HG03457 (cell line): ENCODE results near the gene GPR37.

ENCODE experiments used
- ATAC-seq: cut with Tn5 transposase; IDR thresholded peaks from one replicate; pipeline ENCODE4 v1.9.1; 2021; ENCODE audit warnings: moderate number of reproducible peaks; ENCODE audit not compliant: unreplicated experiment

GPR37 gene

DNA sequence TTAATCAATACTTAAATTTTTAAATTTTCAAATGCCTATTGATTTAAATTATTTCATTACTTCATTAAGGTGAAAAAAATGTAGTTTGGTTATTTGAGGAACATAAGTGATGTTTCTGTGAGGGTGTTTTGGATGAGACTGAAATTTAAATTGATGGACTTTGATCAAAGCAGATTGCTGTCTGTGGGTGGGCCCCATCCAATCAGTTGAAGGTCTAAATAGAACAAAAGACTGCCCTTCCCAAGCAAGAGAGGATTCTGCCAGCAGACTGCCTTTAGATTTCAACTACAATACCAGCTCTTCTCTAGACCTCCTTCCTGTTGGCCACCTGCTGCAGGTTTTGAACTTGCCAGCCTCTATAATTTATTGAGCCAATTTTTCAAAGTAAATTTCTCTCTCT is 14.5 kb upstream of the GPR37 start:
- no peak for ATAC-seq

DNA sequence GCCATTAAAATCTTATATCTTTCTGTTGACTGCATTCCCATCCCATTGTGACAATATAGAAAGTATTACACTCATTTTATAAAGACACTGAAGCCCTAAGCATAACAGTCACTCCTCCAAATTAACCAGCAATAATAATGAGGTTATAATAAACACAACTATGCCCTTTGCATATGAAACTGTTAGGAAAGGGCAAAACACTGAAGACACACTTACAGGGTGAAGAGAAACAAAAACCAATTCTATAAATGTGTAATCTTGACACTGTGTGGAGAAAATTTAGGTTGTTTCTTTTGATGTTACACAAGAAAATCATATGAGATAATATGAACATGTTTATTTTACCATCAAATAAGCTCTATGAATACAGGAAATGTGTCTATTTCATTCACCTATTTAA is 14.0 kb upstream of the GPR37 start:
- ATAC-seq: no peak

GRCh38 chr7:124779194-124779593 is 13.6 kb upstream of the GPR37 start:
- ATAC-seq: no peak

- no peak for ATAC-seq
Observed at GRCh38 chr7:124777268-124777667, 11.7 kb upstream of the GPR37 start.

- ATAC-seq: no peak
Observed at GRCh38 chr7:124776153-124776552, 10.6 kb upstream of the GPR37 start.

- ATAC-seq: no peak
Observed at GRCh38 chr7:124775422-124775821, 9.8 kb upstream of the GPR37 start.

- no peak for ATAC-seq
Observed at GRCh38 chr7:124773938-124774337, 8.3 kb upstream of the GPR37 start.

GRCh38 chr7:124773339-124773738 is 7.7 kb upstream of the GPR37 start:
- no peak for ATAC-seq

DNA sequence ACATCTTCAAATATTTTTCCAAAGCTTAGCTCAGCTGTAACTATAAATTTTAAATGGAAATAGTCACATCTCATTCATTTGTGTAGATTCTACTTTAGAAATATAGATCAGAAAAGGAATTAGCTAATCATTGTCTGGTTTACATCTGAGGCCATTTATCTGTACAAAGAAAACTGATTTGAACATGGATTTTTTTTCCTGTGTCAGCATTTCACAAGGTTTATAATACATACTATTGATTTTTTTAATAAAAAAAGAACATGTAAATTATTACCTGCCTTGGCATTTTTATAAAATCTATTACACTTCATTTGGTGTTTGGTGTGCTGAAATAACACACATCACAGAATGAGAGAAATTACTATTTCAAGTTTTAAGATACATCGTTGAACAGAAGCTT is 3.5 kb upstream of the GPR37 start:
- no peak for ATAC-seq

- no peak for ATAC-seq
Observed at GRCh38 chr7:124768525-124768924, 2.9 kb upstream of the GPR37 start.

DNA sequence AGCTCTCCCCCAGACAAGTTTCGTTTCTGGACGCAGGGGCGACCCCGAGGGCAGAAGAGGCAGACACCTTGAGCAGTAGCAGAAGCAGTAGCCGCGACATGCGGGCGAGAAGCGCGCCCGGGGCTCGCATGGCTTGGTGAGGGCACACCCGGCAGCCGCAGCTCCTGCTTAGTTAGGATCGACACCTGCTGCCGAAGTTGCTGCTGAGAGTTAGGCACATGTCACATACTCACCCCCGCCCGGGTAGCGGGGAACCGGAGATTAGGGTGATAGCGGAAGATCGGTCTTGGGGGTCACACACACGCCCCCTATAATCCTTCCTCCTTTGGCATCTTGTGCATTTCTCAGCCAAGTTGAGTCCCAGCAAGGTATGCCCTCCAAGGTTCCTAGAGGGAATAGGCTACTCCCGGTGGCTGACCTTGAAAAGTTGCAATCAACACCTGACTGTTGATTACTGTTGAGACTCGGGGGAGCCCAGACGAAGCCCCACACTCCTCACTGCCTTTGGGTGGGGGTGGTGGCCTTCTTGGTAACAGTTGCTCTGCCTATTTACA is 668 bp downstream of the GPR37 start:
- ATAC-seq: no peak

- ATAC-seq: no peak
Observed at GRCh38 chr7:124764051-124764846, 1.3 kb downstream of the GPR37 start.

DNA sequence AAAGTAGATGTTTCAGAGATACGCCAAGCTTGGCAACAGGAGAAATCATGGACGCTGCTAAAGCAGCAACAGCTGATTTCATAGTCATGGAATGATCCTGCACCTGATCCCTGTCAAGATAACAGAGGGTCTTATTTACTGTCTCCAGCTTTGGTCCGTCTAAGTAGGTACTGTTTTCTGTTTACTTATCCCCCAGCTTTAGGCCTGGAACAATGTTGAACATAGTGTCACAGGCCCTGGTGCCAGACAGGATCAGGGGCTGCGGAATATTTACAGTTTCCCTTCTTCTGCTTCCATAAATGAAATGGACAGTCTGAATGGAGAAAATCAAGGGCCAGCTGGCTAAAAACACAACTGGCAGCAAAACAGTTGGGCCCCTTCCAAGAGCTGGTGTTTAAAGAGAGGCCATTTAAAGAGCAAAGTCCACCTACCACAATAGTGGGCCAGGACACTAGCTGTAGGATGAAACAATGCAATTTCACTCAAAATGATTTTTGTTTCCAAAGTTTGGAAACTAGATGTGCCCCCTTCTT is 2.9 kb downstream of the GPR37 start:
- no peak for ATAC-seq

GRCh38 chr7:124761164-124761715 is 4.4 kb downstream of the GPR37 start:
- ATAC-seq: no peak

- no peak for ATAC-seq
Observed at GRCh38 chr7:124758327-124758726, 7.3 kb downstream of the GPR37 start.

GRCh38 chr7:124754576-124755268 is 10.9 kb downstream of the GPR37 start:
- no peak for ATAC-seq

DNA sequence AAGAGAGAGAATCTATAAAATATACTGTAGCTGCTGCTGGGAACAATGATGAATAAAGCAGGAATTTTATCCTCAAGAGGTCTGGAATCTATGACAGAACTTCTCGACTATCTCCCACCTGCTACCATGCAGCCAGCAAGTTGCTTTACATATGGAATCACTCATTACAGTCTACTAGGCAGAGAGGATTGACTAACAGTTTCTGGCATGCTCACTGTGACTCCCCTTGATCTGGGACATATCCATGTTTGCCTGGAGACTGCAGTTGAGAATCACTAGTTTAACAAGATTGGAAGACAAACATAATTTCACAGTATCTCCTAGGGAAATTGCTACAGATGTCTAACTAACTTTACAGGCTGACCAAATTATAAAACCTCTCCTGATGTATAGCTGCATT is 13.3 kb downstream of the GPR37 start:
- ATAC-seq: no peak

DNA sequence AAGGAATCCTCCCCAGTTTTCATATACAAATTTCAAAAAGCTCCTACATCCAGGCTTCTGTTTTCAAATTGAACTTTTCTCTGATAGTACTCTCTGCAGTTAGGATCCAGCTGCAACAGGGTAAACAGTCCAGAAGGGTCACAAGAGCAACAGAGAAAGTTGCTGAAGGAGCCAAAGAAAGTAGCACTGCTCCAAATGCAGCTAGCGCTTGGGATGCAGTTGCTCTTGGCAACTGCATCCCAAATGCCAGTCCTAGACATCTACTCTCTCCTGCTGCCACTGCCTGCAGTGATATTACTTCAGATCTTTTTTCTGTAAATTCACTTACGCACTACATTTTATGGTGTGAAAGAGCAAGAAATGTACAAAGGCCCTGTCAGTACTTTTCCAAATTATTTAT is 14.6 kb downstream of the GPR37 start:
- no peak for ATAC-seq

DNA sequence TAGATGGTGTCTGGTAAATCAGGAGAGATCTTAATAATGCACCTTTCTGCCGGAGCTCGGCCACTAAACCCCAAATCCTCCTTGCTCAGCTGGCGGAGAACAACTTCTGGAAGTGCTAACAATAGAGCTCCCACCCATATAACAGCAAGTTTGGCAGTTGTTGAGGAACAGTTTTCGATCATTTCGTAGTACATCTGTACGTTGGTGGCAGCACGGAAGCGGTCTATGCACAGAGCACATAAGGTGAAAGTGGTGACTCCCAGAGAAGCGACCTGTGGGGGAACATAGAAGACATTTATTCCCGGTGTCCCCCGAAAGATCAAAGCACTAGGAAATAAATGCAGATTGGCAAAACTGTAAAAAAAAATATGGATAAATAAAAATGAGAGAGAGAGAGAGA is 18.5 kb downstream of the GPR37 start:
- no peak for ATAC-seq

GRCh38 chr7:124738639-124739038 is 27.0 kb downstream of the GPR37 start:
- no peak for ATAC-seq

DNA sequence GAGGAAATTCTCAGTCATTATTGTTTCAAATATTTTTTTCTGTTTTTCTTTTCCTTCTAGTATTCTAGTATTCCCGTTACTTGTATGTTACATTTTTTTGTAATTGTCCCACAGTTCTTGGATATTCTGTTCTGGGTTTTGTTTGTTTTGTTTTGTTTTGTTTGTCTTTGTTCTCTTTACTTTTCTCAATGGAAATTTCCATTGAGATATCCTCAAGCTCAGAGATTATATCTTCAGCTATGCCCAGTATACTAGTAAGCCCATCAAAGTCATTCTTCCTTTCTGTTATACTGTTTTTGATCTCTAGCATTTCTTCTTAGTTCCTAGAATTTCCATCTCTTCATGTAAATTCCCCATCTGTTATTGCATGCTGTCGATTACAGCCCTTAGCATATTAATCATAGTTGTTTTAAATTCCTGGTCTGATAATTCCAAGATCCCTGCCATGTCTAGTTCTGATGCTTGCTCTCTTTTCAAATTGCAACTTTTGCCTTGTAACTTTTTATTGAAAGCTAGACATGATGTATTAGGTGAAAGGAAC is 27.8 kb downstream of the GPR37 start:
- no peak for ATAC-seq
